Muscle of leg (tissue), 11 donors: ENCODE measurements around the gene SLC9C2. TPM values are rescaled to one million over a fixed set of nuclear protein-coding genes. Genes with fewer than 3 reads are reported as not detected.
"Not testable (repeated sequence)": the region's sequence is repeated elsewhere in the genome, so short reads cannot be mapped to it uniquely, and the experiment has no call there.

Experiments
- DNase-seq: peaks from one replicate; pipeline ENCODE4 v3.0.0; 2013
- H3K27ac ChIP-seq: one replicate; pipeline ENCODE4 v1.5.1; 2013; ENCODE audit warnings: mild to moderate bottlenecking, low read length, control low read depth
- H3K27me3 ChIP-seq: one replicate; pipeline ENCODE4 v1.6.1; 2013; ENCODE audit warnings: low read length; ENCODE audit not compliant: control insufficient read depth, insufficient read depth
- H3K36me3 ChIP-seq: one replicate; pipeline ENCODE4 v1.6.1; 2013; ENCODE audit warnings: low read length; ENCODE audit not compliant: control insufficient read depth, insufficient read depth
- H3K4me1 ChIP-seq: one replicate; pipeline ENCODE4 v1.6.1; 2013; ENCODE audit warnings: low read length; ENCODE audit not compliant: control insufficient read depth, insufficient read depth
- H3K4me3 ChIP-seq: one replicate; pipeline ENCODE4 v1.5.1; 2013; ENCODE audit warnings: low read length, control low read depth
- H3K9me3 ChIP-seq: replicated peaks from 2 replicates; pipeline ENCODE4 v1.6.1; 2013; ENCODE audit warnings: low read depth, low read length; ENCODE audit not compliant: control insufficient read depth
- WGBS: methylation state at CpG from one replicate; pipeline ENCODE4 v1.1.5; 2013; ENCODE audit warnings: missing lambda C conversion rate; ENCODE audit not compliant: insufficient coverage; 5-methylcytosine and 5-hydroxymethylcytosine counted together
- polyA plus RNA-seq, 8 donors: library from polyadenylated mRNA; unstranded; fragments of 120-200 nt; gene quantifications; one replicate each; pipeline versions ENCODE4 v1.2.1 to v1.2.3, GENCODE V29; 2013; ENCODE audit warnings: inconsistent platforms in 1 of 8, low replicate concordance in 1 of 8; ENCODE audit not compliant: insufficient read length in 8 of 8, insufficient read depth in 1 of 8
- total RNA-seq: library from RNA; stranded (reverse); fragments of 120-200 nt; gene quantifications from one replicate; pipeline ENCODE4 v1.2.4, GENCODE V29; 2013

Gene SLC9C2
- total and polyA plus RNA-seq, 9 donors: 0.36 to 0.44 TPM; not detected in 7

- WGBS: 83% methylated on average over 1 of the region's 3 CpGs
- Histone ChIP-seq H3K27ac (no peak overlapping the region), H3K27me3 (no peaks in the 10 kb centered on the region), H3K9me3 (no peaks in the 10 kb centered on the region), H3K4me3 (no peak overlapping the region), H3K4me1 (no peaks in the 10 kb centered on the region), H3K36me3 (no peaks in the 10 kb centered on the region)
- no peak for DNase-seq
These were observed 75.6 kb downstream of the SLC9C2 start for GRCh38 chr1:173527151-173527826.

- H3K36me3 ChIP-seq: no peaks in the 10 kb centered on the region
- H3K4me1 ChIP-seq: no peaks in the 10 kb centered on the region
- no peak overlapping the region for H3K4me3 ChIP-seq
- no peaks in the 10 kb centered on the region for H3K9me3 ChIP-seq
- WGBS: no CpG with 5 or more reads among the region's 1 CpG
- no peaks in the 10 kb centered on the region for H3K27me3 ChIP-seq
- H3K27ac ChIP-seq: no peak overlapping the region
- no peak for DNase-seq
These were observed 76.9 kb downstream of the SLC9C2 start for GRCh38 chr1:173525926-173526325.

GRCh38 chr1:173523329-173523728 is 79.5 kb downstream of the SLC9C2 start:
- H3K4me3 ChIP-seq: no peak overlapping the region
- H3K27ac ChIP-seq: no peak overlapping the region
- no peaks in the 10 kb centered on the region for H3K9me3 ChIP-seq
- WGBS: no CpG with 5 or more reads among the region's 3 CpGs
- no peaks in the 10 kb centered on the region for H3K36me3 ChIP-seq
- DNase-seq: no peak
- no peaks in the 10 kb centered on the region for H3K4me1 ChIP-seq
- no peaks in the 10 kb centered on the region for H3K27me3 ChIP-seq

- no peaks in the 10 kb centered on the region for H3K36me3 ChIP-seq
These were observed 82.1 kb downstream of the SLC9C2 start for GRCh38 chr1:173520799-173521198.

GRCh38 chr1:173514503-173514902 is 88.4 kb downstream of the SLC9C2 start:
- DNase-seq, H3K4me3 ChIP-seq, H3K4me1 ChIP-seq, H3K27me3 ChIP-seq, H3K27ac ChIP-seq, H3K36me3 ChIP-seq, H3K9me3 ChIP-seq: not testable (repeated sequence)
- WGBS: no CpG with 5 or more reads among the region's 1 CpG

More at GRCh38 chr1:173520799-173521198, 82.1 kb downstream of the SLC9C2 start:
- Histone ChIP-seq H3K4me1 (no peaks in the 10 kb centered on the region), H3K4me3 (no peak overlapping the region), H3K27ac (no peak overlapping the region), H3K9me3 (no peaks in the 10 kb centered on the region), H3K27me3 (no peaks in the 10 kb centered on the region)
- no CpG with 5 or more reads among the region's 2 CpGs for WGBS
- no peak for DNase-seq

- H3K4me1 ChIP-seq: no peaks in the 10 kb centered on the region
- H3K27me3 ChIP-seq: no peaks in the 10 kb centered on the region
- no peaks in the 10 kb centered on the region for H3K9me3 ChIP-seq
- no CpG with 5 or more reads among the region's 1 CpG for WGBS
- no peak overlapping the region for H3K4me3 ChIP-seq
- DNase-seq: no peak
- H3K27ac ChIP-seq: no peak overlapping the region
- no peaks in the 10 kb centered on the region for H3K36me3 ChIP-seq
These were observed 93.1 kb downstream of the SLC9C2 start for GRCh38 chr1:173509797-173510196.

- Histone ChIP-seq H3K9me3 (no peaks in the 10 kb centered on the region), H3K27ac (no peak overlapping the region), H3K4me3 (no peak overlapping the region), H3K4me1 (no peaks in the 10 kb centered on the region), H3K36me3 (no peaks in the 10 kb centered on the region), H3K27me3 (no peaks in the 10 kb centered on the region)
- DNase-seq: no peak
- WGBS: no CpG with 5 or more reads among the region's 2 CpGs
These were observed 94.3 kb downstream of the SLC9C2 start for GRCh38 chr1:173508541-173508940.

GRCh38 chr1:173507847-173508209 is 95.0 kb downstream of the SLC9C2 start:
- no peak for DNase-seq
- 84% methylated on average over 3 of the region's 3 CpGs for WGBS
- Histone ChIP-seq H3K4me1 (no peaks in the 10 kb centered on the region), H3K36me3 (no peaks in the 10 kb centered on the region), H3K4me3 (no peak overlapping the region), H3K9me3 (no peaks in the 10 kb centered on the region), H3K27ac (no peak overlapping the region), H3K27me3 (no peaks in the 10 kb centered on the region)

GRCh38 chr1:173507205-173507846 is 95.5 kb downstream of the SLC9C2 start:
- no peak overlapping the region for H3K27ac ChIP-seq
- no peak overlapping the region for H3K4me3 ChIP-seq
- WGBS: 67% methylated on average over 3 of the region's 3 CpGs
- H3K27me3 ChIP-seq: no peaks in the 10 kb centered on the region
- no peaks in the 10 kb centered on the region for H3K4me1 ChIP-seq
- H3K36me3 ChIP-seq: no peaks in the 10 kb centered on the region
- DNase-seq: no peak
- no peaks in the 10 kb centered on the region for H3K9me3 ChIP-seq

GRCh38 chr1:173506437-173506836 is 96.4 kb downstream of the SLC9C2 start:
- H3K27me3 ChIP-seq: no peaks in the 10 kb centered on the region
- no peak overlapping the region for H3K4me3 ChIP-seq
- H3K36me3 ChIP-seq: no peaks in the 10 kb centered on the region
- H3K9me3 ChIP-seq: no peaks in the 10 kb centered on the region
- H3K4me1 ChIP-seq: no peaks in the 10 kb centered on the region
- H3K27ac ChIP-seq: no peak overlapping the region
- 100% methylated on average over 3 of the region's 6 CpGs for WGBS
- no peak for DNase-seq
